Mesothelial cell of epicardium (in vitro differentiated cells): Measurements from ENCODE around the gene CMTM3. TPM values are rescaled to one million over a fixed set of nuclear protein-coding genes. Genes with fewer than 3 reads are reported as not detected.
"Not testable (repeated sequence)": the region's sequence is repeated elsewhere in the genome, so short reads cannot be mapped to it uniquely, and the experiment has no call there.

Source experiments
- DNase-seq, 2 experiments: peaks; one replicate each; pipeline ENCODE4 v3.0.0; 2021; ENCODE audit warnings: low spot score in 2 of 2; ENCODE audit not compliant: unreplicated experiment in 2 of 2
- H3K27ac Mint-ChIP-seq: 2 replicates; pipeline ENCODE4 v1.8.0; 2021; ENCODE audit warnings: mixed read lengths
- H3K27me3 Mint-ChIP-seq: 2 replicates; pipeline ENCODE4 v1.8.0; 2021; ENCODE audit warnings: low read depth, mixed read lengths
- H3K36me3 Mint-ChIP-seq: 2 replicates; pipeline ENCODE4 v1.8.0; 2021; ENCODE audit warnings: mixed read lengths
- H3K4me1 Mint-ChIP-seq: 2 replicates; pipeline ENCODE4 v1.8.0; 2021; ENCODE audit warnings: mixed read lengths
- H3K4me3 Mint-ChIP-seq: 2 replicates; pipeline ENCODE4 v1.8.0; 2021; ENCODE audit warnings: mild to moderate bottlenecking, moderate library complexity, mixed read lengths
- H3K9me3 Mint-ChIP-seq: 2 replicates; pipeline ENCODE4 v1.8.0; 2021; ENCODE audit warnings: mixed read lengths
- total RNA-seq: library from RNA; stranded (reverse); gene quantifications from 3 replicates; pipeline ENCODE4 v1.2.1, GENCODE V29; 2021
- TF ChIP-seq, protein P1 (sequence below): fragments of 200-600 bp; sonication (generic); IDR thresholded peaks from one replicate; pipeline ENCODE4 v1.5.0; 2021; ENCODE audit warnings: antibody characterized with exemption; ENCODE audit not compliant: unreplicated experiment

The CMTM3 gene
- total RNA-seq, 1 donor from 2014 or later: 60.7 TPM

DNA sequence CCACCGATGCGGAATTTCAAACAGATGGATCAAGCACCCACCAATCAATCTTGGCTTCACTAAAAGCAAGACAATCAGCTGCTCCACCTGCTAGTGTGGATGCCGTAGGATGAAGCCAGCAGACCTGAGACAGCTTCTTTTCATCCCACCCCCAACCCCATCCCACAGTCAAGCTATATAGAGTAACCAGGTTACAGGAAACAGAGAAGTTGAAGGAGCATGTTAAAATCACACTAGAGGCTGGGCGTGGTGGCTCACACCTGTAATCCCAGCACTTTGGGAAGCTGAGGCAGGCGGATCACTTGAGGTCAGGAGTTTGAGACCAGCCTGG, 54.3 kb downstream of the CMTM3 start:
- H3K4me1 Mint-ChIP-seq: peaks cover 36% of the 10 kb centered on the region
- H3K27ac Mint-ChIP-seq: no peak overlapping the region
- no peak for DNase-seq
- H3K9me3 Mint-ChIP-seq: no peaks in the 10 kb centered on the region
- TF ChIP-seq, protein P1, sequence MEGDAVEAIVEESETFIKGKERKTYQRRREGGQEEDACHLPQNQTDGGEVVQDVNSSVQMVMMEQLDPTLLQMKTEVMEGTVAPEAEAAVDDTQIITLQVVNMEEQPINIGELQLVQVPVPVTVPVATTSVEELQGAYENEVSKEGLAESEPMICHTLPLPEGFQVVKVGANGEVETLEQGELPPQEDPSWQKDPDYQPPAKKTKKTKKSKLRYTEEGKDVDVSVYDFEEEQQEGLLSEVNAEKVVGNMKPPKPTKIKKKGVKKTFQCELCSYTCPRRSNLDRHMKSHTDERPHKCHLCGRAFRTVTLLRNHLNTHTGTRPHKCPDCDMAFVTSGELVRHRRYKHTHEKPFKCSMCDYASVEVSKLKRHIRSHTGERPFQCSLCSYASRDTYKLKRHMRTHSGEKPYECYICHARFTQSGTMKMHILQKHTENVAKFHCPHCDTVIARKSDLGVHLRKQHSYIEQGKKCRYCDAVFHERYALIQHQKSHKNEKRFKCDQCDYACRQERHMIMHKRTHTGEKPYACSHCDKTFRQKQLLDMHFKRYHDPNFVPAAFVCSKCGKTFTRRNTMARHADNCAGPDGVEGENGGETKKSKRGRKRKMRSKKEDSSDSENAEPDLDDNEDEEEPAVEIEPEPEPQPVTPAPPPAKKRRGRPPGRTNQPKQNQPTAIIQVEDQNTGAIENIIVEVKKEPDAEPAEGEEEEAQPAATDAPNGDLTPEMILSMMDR: no peak
- no peak overlapping the region for H3K4me3 Mint-ChIP-seq
- no peaks in the 10 kb centered on the region for H3K36me3 Mint-ChIP-seq
- no peaks in the 10 kb centered on the region for H3K27me3 Mint-ChIP-seq

DNA sequence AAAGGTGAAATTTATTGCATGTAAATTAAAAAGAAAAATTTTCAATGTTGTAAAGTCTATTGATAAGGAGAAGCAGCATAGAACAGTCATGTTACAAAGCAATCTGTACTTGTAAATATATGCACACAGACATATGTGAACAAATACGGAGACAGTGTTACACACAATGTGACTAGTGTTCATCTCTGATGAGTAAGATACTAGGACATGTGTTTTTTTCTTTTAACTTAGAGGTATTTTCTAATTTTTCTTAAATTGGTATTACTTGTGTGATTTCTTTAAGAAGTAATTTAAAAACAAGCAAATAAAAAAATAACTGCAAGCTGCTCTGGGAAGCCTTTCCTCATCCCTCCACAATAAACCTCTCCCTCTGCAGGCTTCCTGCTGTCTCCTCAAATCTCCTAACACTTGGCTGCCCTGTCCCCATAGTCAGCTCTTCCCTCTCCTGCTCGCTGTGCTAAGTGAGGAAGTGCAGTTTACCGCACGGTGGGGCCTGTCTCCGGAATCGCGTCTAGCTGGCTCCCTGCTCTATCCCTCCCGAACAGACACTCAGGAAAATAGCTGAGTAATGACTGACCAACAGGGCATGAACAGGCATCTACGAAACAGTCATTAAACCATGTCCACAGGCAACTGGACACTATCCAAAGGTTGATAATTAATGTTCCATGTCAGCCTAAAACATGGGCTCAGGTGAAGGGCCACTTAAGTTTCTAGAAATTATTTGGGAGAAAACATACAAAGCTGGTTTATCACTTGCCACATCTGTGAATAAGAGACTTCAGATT, 56.1 kb downstream of the CMTM3 start:
- Mint-ChIP-seq H3K9me3 (no peaks in the 10 kb centered on the region), H3K27ac (peak overlapping the region; percentile 97), H3K4me1 (peaks cover 36% of the 10 kb centered on the region), H3K36me3 (no peaks in the 10 kb centered on the region), H3K4me3 (peak overlapping the region; percentile 22), H3K27me3 (no peaks in the 10 kb centered on the region)
- peak in 1 of 2 experiments; percentile 48 for DNase-seq
- TF ChIP-seq, protein P1: no peak

DNA sequence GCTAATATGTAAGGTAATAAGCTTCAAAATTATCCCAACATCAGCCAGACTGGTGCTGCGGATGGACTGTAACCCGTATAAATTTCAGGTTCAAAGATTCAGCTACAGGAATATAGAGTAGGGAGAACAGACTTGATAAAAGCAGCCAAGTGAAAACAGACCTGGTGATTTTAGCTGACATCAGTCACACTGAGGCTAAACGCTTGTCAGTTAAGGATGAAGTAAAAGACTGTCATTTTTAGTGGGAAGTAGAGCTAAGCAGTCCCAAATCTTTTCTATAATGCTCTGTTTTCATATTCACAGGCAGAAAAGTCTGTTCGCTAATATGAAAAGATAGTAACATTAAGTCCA, 56.7 kb downstream of the CMTM3 start:
- Mint-ChIP-seq H3K27ac (peak overlapping the region; percentile 97), H3K4me3 (no peak overlapping the region), H3K9me3 (no peaks in the 10 kb centered on the region), H3K4me1 (peaks cover 36% of the 10 kb centered on the region), H3K36me3 (no peaks in the 10 kb centered on the region), H3K27me3 (no peaks in the 10 kb centered on the region)
- DNase-seq: no peak
- TF ChIP-seq, protein P1: no peak

DNA sequence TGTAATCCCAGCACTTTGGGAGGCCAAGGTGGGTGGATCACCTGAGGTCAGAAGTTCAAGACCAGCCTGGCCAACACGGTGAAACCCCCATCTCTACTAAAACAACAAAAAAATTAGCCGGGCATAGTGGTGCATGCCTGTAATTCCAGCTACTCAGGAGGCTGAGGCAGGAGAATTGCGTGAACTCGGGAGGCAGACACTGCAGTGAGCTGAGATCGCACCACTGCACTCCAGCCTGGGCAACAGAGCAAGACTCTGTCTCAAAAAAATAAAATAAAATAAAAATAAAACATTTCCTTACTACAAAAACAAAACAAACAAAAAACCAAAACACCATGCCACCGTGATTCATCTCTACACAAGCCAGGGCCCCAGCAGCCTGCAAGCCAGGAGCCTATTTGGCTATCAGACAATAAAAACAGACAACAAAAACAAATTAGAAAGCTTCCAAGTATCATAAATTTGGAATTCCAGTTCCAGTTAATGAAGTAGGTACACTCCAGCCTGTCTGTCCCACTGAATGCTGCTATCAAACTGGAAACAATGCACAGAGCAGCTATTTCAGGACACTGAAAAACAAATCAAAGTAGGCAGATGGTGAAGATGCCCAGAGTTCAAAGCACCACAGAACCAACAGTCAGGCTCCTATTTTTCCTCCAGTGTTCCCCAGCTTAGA, 57.3 kb downstream of the CMTM3 start:
- H3K4me1 Mint-ChIP-seq: peaks cover 36% of the 10 kb centered on the region
- not testable (repeated sequence) for H3K36me3 Mint-ChIP-seq, DNase-seq, H3K4me3 Mint-ChIP-seq, H3K9me3 Mint-ChIP-seq, H3K27me3 Mint-ChIP-seq
- H3K27ac Mint-ChIP-seq: peak overlapping the region; percentile 97

DNA sequence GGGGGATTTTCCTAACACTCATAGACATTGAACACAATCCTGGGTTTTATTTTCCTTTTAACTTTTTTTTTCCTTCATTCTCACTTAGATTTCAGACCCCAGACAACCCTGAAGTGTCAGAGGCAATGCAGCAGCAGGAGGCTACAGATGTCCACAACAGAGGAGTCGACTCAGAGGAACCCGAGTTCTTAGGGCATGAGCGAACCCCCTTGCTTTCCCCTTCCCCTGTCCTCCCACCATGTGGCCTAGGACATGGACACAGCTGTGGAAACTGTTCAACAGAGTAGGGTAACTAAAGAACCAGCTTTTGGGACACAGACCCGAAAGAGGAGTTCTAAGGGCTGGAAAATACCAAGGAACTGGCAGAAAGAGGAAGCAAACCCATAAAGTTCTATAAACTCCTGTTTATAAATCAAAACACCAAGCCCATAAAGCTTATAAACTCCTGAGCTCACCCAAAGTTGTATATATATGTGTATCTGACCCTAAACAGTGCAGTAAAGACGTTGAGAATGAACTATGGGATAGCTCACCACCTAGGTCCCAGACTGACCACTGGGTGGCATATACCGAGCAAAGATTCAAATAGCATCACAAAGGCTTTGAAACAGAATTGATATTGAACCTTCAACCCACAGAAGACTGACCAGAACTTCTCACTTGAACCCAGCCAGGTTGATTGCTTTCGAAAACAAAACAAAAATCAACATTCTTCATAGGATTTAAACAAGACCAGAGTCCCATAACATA, 58.1 kb downstream of the CMTM3 start:
- TF ChIP-seq, protein P1: no peak
- Mint-ChIP-seq H3K9me3 (no peaks in the 10 kb centered on the region), H3K27ac (peak overlapping the region; percentile 88), H3K27me3 (no peaks in the 10 kb centered on the region), H3K4me3 (no peak overlapping the region), H3K36me3 (no peaks in the 10 kb centered on the region), H3K4me1 (peaks cover 36% of the 10 kb centered on the region)
- no peak for DNase-seq

Other genes starting within 250 kb of the CMTM3 start
- gene CDH5, start 238.0 kb upstream of the CMTM3 start, total RNA-seq: 0.09 to 0.27 TPM (median 0.16 TPM) in 3 replicates
- gene BEAN1, start 177.4 kb upstream of the CMTM3 start, total RNA-seq: 0.82 to 1.1 TPM (median 1.0 TPM) in 3 replicates
- 24.9 to 28.8 TPM (median 28.5 TPM) in 3 replicates for gene TK2, start 54.6 kb upstream of the CMTM3 start, total RNA-seq
- gene CKLF, start 52.1 kb upstream of the CMTM3 start, total RNA-seq: 28.9 to 33.2 TPM (median 31.1 TPM) in 3 replicates
- gene CMTM1, start 38.3 kb upstream of the CMTM3 start, total RNA-seq: 10.0 to 10.3 TPM (median 10.2 TPM) in 3 replicates
- gene CMTM2, start 25.2 kb upstream of the CMTM3 start, total RNA-seq: 0.25 to 0.58 TPM (median 0.51 TPM) in 3 replicates
- 60.1 to 63.4 TPM (median 60.8 TPM) in 3 replicates for gene CMTM4, start 92.0 kb downstream of the CMTM3 start, total RNA-seq
- 145 to 157 TPM (median 150 TPM) in 3 replicates for gene DYNC1LI2, start 146.9 kb downstream of the CMTM3 start, total RNA-seq
- gene TERB1, start 196.9 kb downstream of the CMTM3 start, total RNA-seq: 0.18 to 0.49 TPM (median 0.34 TPM) in 3 replicates
- 78.8 to 84.4 TPM (median 80.3 TPM) in 3 replicates for gene NAE1, start 226.3 kb downstream of the CMTM3 start, total RNA-seq
- gene CA7, start 239.7 kb downstream of the CMTM3 start, total RNA-seq: not detected in 3 replicates